GOT3 (cell line): ENCODE results near the gene FAM13A.
"Not testable (repeated sequence)": the region's sequence is repeated elsewhere in the genome, so short reads cannot be mapped to it uniquely, and the experiment has no call there.

Experiments used
- DNase-seq: peaks from one replicate; lab custom pipeline; 2025; ENCODE audit warnings: mixed read lengths; lab: John Stamatoyannopoulos, UW

Gene FAM13A

DNA sequence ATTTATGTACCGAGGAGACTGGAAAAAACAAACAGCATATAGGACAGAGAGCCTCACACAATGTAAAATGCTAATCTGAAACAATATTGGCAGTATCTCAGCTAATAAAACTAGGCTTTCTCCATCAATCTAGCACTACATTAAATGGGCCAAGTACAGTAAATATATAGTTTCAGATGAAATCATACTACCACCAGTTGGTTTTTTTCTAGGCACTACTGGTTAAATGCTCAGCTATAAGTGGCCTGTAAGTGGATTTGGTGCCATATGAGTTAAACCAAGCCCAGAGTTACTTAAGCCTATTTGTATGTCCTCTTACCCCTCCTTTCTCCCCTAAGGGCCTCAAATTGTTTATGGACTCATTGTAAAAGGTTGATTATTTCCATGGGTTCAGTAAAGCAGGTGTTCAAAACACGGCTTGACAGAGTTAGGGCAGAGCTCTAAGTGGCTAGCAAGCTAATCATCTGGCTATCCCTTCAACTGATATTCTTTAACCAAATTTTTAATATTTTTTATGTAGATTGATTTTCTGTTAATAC is 57.5 kb downstream of the FAM13A start:
- DNase-seq: no peak

- no peak for DNase-seq
Measured at GRCh38 chr4:88998891-88999290, 58.1 kb downstream of the FAM13A start.

- DNase-seq: no peak
Measured at GRCh38 chr4:88998001-88998400, 59.0 kb downstream of the FAM13A start.

DNA sequence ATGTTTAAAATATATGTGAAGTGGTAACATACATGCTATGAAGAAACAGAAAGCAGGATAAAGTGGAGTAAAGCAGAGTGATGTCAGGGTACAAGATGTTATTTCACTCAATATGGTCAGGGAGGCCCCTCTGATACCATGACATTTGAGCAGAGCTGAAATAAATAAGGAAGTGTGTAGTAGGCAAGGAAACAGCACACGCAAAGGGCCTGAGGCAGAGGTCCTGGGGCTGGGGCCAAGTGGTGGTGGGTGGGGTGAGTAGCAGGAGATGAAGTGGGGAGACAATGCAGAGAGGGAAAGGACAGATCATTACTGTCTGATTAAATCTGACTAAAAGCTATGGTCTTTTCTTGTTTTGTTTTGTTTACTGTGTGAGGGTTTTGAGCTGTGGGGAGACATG is 61.1 kb downstream of the FAM13A start:
- no peak for DNase-seq

- not testable (repeated sequence) for DNase-seq
Measured at GRCh38 chr4:88995257-88995656, 61.7 kb downstream of the FAM13A start.

DNA sequence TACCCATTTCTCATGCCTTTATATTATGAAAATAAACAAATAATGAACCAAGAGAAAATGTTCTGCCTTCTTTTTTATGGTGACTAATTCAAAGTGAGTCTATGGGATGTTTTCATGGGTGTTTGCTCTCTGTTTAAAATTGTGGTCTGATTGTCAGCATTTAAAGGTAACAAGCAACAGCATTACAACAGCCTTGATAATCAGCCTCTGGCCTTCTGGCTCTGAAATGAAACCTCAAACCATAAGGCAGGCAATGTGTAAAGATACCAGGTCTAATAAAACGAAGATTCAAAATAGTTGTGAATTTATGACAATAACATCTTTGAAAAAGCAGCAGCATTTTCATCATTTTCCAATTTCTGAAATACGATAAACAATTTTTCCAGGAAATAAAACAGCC is 63.7 kb downstream of the FAM13A start:
- DNase-seq: no peak

- no peak for DNase-seq
Measured at GRCh38 chr4:88991746-88992145, 65.2 kb downstream of the FAM13A start.

- no peak for DNase-seq
Measured at GRCh38 chr4:88989990-88990389, 67.0 kb downstream of the FAM13A start.

DNA sequence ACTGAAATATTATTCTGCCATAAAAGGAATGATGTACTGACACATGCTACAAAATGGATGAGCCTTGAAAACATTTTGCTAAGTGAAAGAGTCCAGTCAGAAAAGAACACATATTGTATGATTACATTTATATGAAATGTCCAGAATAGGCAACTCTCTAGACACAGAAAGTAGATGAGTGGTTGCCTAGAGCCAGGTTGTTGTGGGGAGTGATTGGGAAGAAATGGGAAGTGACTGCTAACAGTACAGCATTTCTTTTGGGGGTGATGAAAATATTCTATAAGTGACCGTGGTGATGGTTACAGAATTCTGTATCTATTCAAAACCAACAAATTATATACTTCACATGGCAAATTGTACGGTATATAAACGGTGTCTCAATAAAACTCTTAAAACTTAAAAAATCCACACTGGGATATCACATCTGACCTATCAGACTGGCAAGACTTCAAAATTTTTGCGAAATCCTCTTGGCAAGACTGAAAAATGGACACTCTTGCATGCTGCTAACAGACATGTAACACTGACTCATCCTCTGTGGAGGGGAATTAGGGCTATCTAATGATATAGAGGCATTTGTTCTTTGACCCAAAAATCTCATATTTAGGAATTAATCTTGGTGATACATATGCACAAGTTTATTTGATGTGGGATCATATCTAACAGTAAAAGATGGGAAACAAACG is 71.8 kb downstream of the FAM13A start:
- no peak for DNase-seq

DNA sequence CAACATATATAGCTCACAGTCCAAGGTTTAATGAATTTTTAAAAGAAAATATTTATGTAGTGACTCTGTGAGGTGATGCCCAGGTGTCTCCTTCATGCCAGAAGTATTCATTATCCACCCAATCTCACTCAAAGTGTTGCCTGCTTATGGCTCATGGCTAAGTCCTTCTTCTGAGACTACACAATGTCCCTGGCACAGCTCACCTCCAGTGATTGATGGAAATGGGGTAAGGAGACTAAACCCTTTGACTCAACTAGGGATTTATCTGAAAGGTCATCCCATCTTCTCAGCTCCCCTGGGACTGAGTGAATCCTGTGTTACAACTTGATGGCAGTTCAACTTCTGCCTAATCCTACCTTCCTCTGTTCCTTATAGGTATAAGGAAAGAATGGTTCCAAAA is 74.2 kb downstream of the FAM13A start:
- no peak for DNase-seq

GRCh38 chr4:88981993-88982392 is 75.0 kb downstream of the FAM13A start:
- DNase-seq: no peak

DNA sequence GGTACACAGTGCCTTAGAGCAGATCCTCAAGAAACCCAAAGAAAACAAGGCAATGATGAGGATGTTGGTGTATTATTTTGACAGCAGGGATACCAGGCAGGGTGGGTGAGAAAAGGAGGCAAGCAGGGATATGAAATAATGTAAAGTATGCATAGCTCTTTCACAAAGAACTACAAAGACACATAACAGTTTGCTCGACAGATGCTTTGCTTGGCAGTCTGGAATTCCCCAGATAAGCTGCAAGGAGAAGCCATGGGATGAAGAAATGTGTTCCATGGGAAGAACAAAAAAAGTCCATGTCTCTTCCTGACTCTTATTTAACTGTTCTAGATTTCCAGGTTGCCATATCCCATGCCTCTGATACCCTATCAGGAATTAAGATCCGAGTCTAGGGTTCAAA is 75.4 kb downstream of the FAM13A start:
- no peak for DNase-seq

GRCh38 chr4:88979276-88979675 is 77.7 kb downstream of the FAM13A start:
- DNase-seq: no peak

- DNase-seq: no peak
Measured at GRCh38 chr4:88976775-88977035, 80.3 kb downstream of the FAM13A start.

DNA sequence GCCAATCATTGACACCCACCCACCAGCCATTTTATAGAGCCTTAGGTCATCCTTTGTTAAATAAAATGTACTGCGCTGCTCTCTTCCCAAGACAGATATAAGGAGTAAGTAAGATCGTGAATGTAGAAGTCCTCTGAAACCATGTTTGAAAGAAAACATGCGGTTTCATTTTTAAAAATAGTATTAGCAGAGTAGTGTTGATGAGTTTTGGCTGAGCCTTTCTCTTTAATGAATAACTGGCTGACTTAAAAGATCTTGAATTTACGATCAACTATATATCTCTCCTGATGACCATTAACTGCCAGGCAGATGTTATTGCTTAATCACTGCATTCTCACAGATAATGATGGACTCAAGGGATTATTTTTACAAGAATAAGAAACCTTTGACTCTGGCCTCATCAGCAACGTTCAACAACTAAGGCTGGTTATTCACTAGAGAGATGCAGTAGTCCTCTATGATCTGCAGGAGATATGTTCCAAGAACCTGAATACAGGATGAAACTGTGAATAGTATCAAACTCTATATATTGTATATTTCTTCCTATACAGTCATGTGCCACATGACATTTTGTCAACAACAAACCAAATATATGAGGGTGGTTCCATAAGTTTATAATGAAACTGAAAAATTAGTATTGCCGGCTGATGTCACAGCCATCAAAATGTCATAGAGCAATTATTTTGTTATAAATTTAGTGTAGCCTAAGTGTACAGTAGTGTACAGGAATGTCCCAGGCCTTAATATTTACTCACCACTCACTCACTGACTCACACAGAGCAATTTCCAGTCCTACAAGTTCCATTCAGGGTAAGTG is 80.8 kb downstream of the FAM13A start:
- DNase-seq: no peak

DNA sequence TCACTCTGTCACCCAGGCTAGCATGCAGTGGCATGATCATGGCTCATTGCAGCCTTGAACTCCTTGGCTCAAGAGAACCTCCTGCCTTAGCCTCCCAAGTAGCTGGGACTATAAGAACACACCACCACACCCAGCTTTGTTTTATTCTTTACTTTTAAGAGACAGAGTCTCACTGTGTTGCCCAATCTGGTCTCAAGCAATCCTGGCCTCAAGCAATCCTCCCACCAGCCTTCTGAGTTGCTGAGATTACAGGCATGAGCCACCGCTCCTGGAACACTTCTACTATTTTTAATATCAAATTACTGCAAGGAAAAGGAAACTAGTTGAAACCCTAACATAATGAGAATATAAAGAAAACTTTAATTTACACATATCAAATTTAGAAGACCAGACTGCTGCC is 85.4 kb downstream of the FAM13A start:
- DNase-seq: no peak

DNA sequence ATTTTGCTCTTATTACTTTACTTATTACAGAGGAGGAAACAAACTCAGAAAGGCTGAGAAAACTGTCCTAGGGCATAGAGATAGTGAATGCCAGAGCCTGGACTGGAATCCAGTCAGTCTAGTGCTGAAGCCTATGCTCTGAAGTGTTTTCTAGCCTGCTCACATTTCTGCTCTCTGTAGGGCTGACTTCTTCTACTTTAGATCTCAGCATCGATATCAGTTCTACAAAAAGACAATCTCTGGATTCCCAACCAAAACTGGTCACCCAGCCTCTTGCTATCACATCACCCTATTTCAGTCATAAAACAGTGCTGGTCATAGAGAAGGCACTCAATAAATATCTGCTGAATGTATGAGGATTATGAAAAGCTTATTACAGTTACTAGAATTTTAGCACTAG is 87.2 kb downstream of the FAM13A start:
- DNase-seq: no peak

DNA sequence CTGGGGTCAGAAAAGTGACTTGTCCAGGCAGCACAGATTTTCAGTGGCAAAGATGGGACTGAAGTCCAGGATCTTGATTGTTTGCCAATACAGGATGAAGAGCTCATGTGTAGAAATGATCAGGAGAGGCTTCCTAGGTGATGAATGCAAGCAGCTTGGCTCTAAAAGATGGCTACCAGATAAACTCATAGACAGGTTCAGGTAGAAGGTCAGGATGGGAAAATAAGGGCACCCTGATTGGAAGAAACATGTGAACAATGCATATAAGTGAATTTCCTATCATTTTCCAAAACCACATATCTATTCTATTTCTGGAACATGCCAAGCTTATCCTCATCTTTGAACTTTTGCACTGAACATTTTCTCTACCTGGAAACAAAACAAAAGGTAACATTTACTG is 87.7 kb downstream of the FAM13A start:
- DNase-seq: no peak

DNA sequence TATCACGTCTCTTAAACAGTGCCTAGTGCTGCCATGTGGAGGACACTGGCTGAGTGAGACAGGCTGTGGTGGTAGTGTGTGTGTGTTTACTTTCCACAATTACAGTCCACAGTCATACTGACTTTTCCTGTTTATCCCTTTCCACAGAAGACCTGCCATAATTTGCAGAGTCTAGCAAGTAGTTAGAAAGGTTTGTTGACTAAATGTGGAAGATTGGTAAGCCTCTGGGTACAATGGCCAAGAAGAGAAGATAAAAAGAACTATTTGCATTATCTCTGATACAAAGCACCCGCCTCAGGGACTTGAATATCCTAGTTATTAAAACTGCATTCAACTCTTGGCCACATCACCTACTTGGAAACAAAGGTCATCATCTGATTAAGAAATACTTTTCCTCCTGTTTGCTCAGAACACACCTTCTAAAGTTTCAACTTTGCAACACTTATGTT is 89.1 kb downstream of the FAM13A start:
- DNase-seq: no peak

GRCh38 chr4:88965053-88965452 is 91.9 kb downstream of the FAM13A start:
- DNase-seq: no peak

DNA sequence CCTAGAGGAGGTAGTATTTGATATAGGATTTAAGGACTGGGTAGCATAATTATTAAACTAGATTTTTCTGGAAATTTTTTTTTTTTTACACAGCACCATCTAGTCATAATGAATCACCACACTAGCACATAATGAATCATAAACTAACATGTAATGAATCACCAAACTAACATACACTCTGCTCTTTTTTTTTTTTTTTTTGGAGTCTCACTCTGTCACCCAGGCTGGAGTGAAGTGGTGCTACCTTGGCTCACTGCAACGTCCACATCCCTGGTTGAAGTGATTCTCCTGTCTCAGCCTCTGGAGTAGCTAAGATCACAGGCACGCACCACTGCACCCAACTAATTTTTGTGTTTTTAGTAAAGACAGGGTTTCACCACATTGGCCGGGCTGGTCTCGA is 92.5 kb downstream of the FAM13A start:
- no peak for DNase-seq

DNA sequence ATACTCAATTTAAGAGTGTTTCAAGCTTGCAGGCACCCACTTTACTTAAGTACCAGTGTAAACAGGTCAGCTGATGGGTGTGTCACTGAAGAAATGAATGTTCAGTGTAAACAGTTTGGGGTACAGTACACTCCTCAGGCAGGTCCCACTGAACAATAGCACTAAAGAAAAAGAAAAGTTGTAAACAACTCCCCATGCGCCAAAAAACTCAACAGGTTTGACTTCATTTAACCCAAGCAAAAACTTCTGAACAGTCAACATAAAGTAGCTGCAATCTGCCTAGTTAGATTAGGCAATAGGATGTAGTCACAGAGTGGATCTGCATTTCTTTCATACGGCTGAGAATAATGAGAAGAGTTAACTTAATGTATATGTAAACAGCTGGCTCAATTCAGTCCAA is 93.2 kb downstream of the FAM13A start:
- DNase-seq: no peak

GRCh38 chr4:88962396-88962795 is 94.6 kb downstream of the FAM13A start:
- no peak for DNase-seq

DNA sequence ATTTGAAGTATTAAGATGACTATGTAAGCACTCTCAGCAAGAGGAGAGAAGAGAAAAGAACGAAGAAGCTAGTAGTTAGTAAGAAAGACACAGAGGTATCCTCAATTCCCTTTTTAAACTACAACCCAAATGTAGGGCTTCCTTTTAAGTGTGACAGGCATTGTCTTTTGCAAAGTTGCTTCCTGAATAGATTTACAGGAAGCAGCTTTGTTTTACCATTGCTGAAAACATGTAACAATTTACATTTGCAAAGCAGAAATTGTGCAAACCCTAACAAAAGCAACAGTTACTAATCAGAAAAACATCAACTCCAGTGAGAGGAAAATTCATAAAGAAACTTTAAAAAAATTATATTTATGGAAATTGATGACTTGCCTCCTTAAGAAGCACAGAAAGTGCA is 96.4 kb downstream of the FAM13A start:
- DNase-seq: no peak
